SK-N-SH treated with all-trans-retinoic acid at 6 μM for 48 hours (cell line): ENCODE measurements around the gene WDR62.

Experiments used
- OSR1 ChIP-seq: fragments of 250-450 bp; sonication (Bioruptor Pico); IDR thresholded peaks from 2 replicates; pipeline ENCODE4 v1.8.0; 2022; ENCODE audit warnings: moderate library complexity, mild to moderate bottlenecking, inconsistent platforms
- PATZ1 ChIP-seq: fragments of 250-450 bp; sonication (Bioruptor Pico); IDR thresholded peaks from 2 replicates; pipeline ENCODE4 v1.8.0; 2020; ENCODE audit warnings: mild to moderate bottlenecking, moderate library complexity, borderline replicate concordance
- RARB ChIP-seq: fragments of 250-450 bp; sonication (Bioruptor Pico); IDR thresholded peaks from 2 replicates; pipeline ENCODE4 v1.8.0; 2021; ENCODE audit warnings: mild to moderate bottlenecking, moderate library complexity
- TCF4 ChIP-seq: fragments of 250-450 bp; sonication (Bioruptor Pico); IDR thresholded peaks from 2 replicates; pipeline ENCODE4 v1.8.0; 2021; ENCODE audit warnings: mild to moderate bottlenecking, moderate library complexity, borderline replicate concordance
- ZNF565 ChIP-seq: fragments of 450-650 bp; formaldehyde crosslinking; conservative IDR thresholded peaks from 2 replicates; pipeline ENCODE4 v1.5.0; 2020; ENCODE audit warnings: low read depth, mild to moderate bottlenecking, moderate library complexity

- TF ChIP-seq ZNF565 (CRISPR knock-in tag) (no peak), OSR1 (no peak), TCF4 (CRISPR knock-in tag) (no peak), RARB (no peak), PATZ1 (no peak)
Measured at GRCh38 chr19:36103842-36104552, 49.3 kb downstream of the WDR62 start.
